Activated gamma-delta T cell treated with anti-CD3 and anti-CD28 coated beads, Interleukin-2, amount 50 U/mL, for 16 hours (primary cell): ENCODE measurements around the gene ZNF862.
A peak's percentile ranks its signal among the peaks of the same experiment; 100 is the strongest.

ENCODE experiments used
- DNase-seq: peaks from one replicate; pipeline ENCODE4 v3.0.0-alpha.2; 2020; ENCODE audit warnings: low read depth

ZNF862 gene

GRCh38 chr7:149866139-149866778 is 28.1 kb downstream of the ZNF862 start:
- no peak for DNase-seq

GRCh38 chr7:149866779-149867447 is 28.7 kb downstream of the ZNF862 start:
- no peak for DNase-seq

GRCh38 chr7:149867762-149868622 is 29.8 kb downstream of the ZNF862 start:
- DNase-seq: no peak

GRCh38 chr7:149868623-149869290 is 30.6 kb downstream of the ZNF862 start:
- no peak for DNase-seq

- no peak for DNase-seq
These were observed 31.1 kb downstream of the ZNF862 start for GRCh38 chr7:149869291-149869650.

GRCh38 chr7:149869867-149870266 is 31.7 kb downstream of the ZNF862 start:
- peak; percentile 25 for DNase-seq

GRCh38 chr7:149870274-149870673 is 32.1 kb downstream of the ZNF862 start:
- no peak for DNase-seq

- no peak for DNase-seq
These were observed 32.7 kb downstream of the ZNF862 start for GRCh38 chr7:149870701-149871483.

GRCh38 chr7:149871576-149871975 is 33.4 kb downstream of the ZNF862 start:
- no peak for DNase-seq

- no peak for DNase-seq
These were observed 34.4 kb downstream of the ZNF862 start for GRCh38 chr7:149872419-149873073.

- peak; percentile 88 for DNase-seq
These were observed 35.1 kb downstream of the ZNF862 start, which contains the start of gene ATP6V0E2 for GRCh38 chr7:149873074-149873969. ATP6V0E2 (plus strand) TSS chr7:149873969; CDS start chr7:149874066, 97 bp downstream.

GRCh38 chr7:149873970-149874643 is 35.9 kb downstream of the ZNF862 start:
- DNase-seq: no peak

- DNase-seq: no peak
These were observed 36.5 kb downstream of the ZNF862 start for GRCh38 chr7:149874644-149875028.

- no peak for DNase-seq
These were observed 37.2 kb downstream of the ZNF862 start for GRCh38 chr7:149875396-149875795.

GRCh38 chr7:149877890-149878522 is 39.8 kb downstream of the ZNF862 start:
- no peak for DNase-seq

GRCh38 chr7:149878523-149878921 is 40.3 kb downstream of the ZNF862 start:
- DNase-seq: no peak

GRCh38 chr7:149879271-149879743 is 41.1 kb downstream of the ZNF862 start:
- DNase-seq: no peak

- DNase-seq: no peak
These were observed 41.8 kb downstream of the ZNF862 start for GRCh38 chr7:149879766-149880637.
